Stimulated activated effector memory CD8-positive, alpha-beta T cell treated with anti-CD3 and anti-CD28 coated beads, Interleukin-12 subunit alpha, Interleukin-12 subunit beta, amount 100 ng/mL, for 72 hours (primary cell): ENCODE results near the gene GHR.
"Not testable (repeated sequence)": the region's sequence is repeated elsewhere in the genome, so short reads cannot be mapped to it uniquely, and the experiment has no call there.

ENCODE experiments used
- ATAC-seq: fragments of 150-1000 bp; cut with Tn5 transposase; 2 replicates; pipeline ENCODE4 v1.10.0; 2021
- DNase-seq, 2 donors: peaks; one replicate each; pipeline ENCODE4 v3.0.0; 2021 to 2022; ENCODE audit warnings: low spot score in 2 of 2
- H3K27ac Mint-ChIP-seq: one replicate; pipeline ENCODE4 v1.8.0; 2022; ENCODE audit warnings: mild to moderate bottlenecking, mixed read lengths
- H3K36me3 Mint-ChIP-seq: one replicate; pipeline ENCODE4 v1.8.0; 2022; ENCODE audit warnings: mild to moderate bottlenecking, mixed read lengths
- H3K4me1 Mint-ChIP-seq: one replicate; pipeline ENCODE4 v1.8.0; 2022; ENCODE audit warnings: mixed read lengths
- H3K4me3 Mint-ChIP-seq: one replicate; pipeline ENCODE4 v1.8.0; 2022; ENCODE audit warnings: mild to moderate bottlenecking, mixed read lengths
- H3K9me3 Mint-ChIP-seq: one replicate; pipeline ENCODE4 v1.8.0; 2022; ENCODE audit warnings: mixed read lengths

Gene GHR

GRCh38 chr5:42677156-42677842 lies 254.1 kb downstream of the GHR start:
- DNase-seq (no peak), ATAC-seq (no peak)
- H3K36me3 Mint-ChIP-seq, result no peaks in the 10 kb centered on the region
- H3K4me3 Mint-ChIP-seq, result no peak overlapping the region
- no peaks in the 10 kb centered on the region for H3K9me3 Mint-ChIP-seq
- no peak overlapping the region for H3K27ac Mint-ChIP-seq
- H3K4me1 Mint-ChIP-seq, result no peaks in the 10 kb centered on the region

GRCh38 chr5:42680046-42680445 lies 256.8 kb downstream of the GHR start:
- ATAC-seq (no peak), DNase-seq (no peak)
- no peaks in the 10 kb centered on the region for H3K4me1 Mint-ChIP-seq
- no peak overlapping the region for H3K27ac Mint-ChIP-seq
- no peaks in the 10 kb centered on the region for H3K36me3 Mint-ChIP-seq
- H3K9me3 Mint-ChIP-seq, result peaks cover 3% of the 10 kb centered on the region
- no peak overlapping the region for H3K4me3 Mint-ChIP-seq

- H3K4me1 Mint-ChIP-seq, H3K27ac Mint-ChIP-seq, ATAC-seq: not testable (repeated sequence)
Observed at GRCh38 chr5:42685078-42685477, 261.8 kb downstream of the GHR start.

GRCh38 chr5:42689391-42689790 lies 266.2 kb downstream of the GHR start:
- Mint-ChIP-seq H3K4me1 (no peaks in the 10 kb centered on the region), H3K4me3 (no peak overlapping the region), H3K36me3 (no peaks in the 10 kb centered on the region), H3K9me3 (no peaks in the 10 kb centered on the region), H3K27ac (no peak overlapping the region)
- DNase-seq (no peak), ATAC-seq (no peak)

More at GRCh38 chr5:42685078-42685477, 261.8 kb downstream of the GHR start:
- not testable (repeated sequence) for H3K9me3 Mint-ChIP-seq, H3K36me3 Mint-ChIP-seq, H3K4me3 Mint-ChIP-seq, DNase-seq

GRCh38 chr5:42691413-42691937 lies 268.2 kb downstream of the GHR start:
- H3K27ac Mint-ChIP-seq, result no peak overlapping the region
- no peak for DNase-seq
- no peaks in the 10 kb centered on the region for H3K4me1 Mint-ChIP-seq
- no peaks in the 10 kb centered on the region for H3K9me3 Mint-ChIP-seq
- H3K36me3 Mint-ChIP-seq, result no peaks in the 10 kb centered on the region
- peak; percentile 57 for ATAC-seq
- no peak overlapping the region for H3K4me3 Mint-ChIP-seq

GRCh38 chr5:42701351-42702059 lies 278.3 kb downstream of the GHR start:
- DNase-seq, result no peak
- Mint-ChIP-seq H3K4me3 (no peak overlapping the region), H3K36me3 (no peaks in the 10 kb centered on the region), H3K4me1 (no peaks in the 10 kb centered on the region), H3K9me3 (peaks cover 3% of the 10 kb centered on the region), H3K27ac (no peak overlapping the region)
- ATAC-seq, result no peak

GRCh38 chr5:42703238-42703637 lies 280.0 kb downstream of the GHR start:
- Mint-ChIP-seq H3K27ac (no peak overlapping the region), H3K4me1 (no peaks in the 10 kb centered on the region), H3K36me3 (no peaks in the 10 kb centered on the region), H3K9me3 (peaks cover 3% of the 10 kb centered on the region), H3K4me3 (no peak overlapping the region)
- ATAC-seq (no peak), DNase-seq (no peak)

- Mint-ChIP-seq H3K9me3 (no peaks in the 10 kb centered on the region), H3K4me1 (peaks cover 17% of the 10 kb centered on the region), H3K36me3 (no peaks in the 10 kb centered on the region), H3K4me3 (no peak overlapping the region), H3K27ac (no peak overlapping the region)
- DNase-seq (no peak), ATAC-seq (no peak)
Observed at GRCh38 chr5:42715785-42716184, 292.5 kb downstream of the GHR start.

- no peak overlapping the region for H3K27ac Mint-ChIP-seq
- H3K36me3 Mint-ChIP-seq, result no peaks in the 10 kb centered on the region
- H3K9me3 Mint-ChIP-seq, result no peaks in the 10 kb centered on the region
- peak; percentile 98 for ATAC-seq
- DNase-seq, result peak in 1 of 2 donors; percentile 5
- H3K4me3 Mint-ChIP-seq, result no peak overlapping the region
- H3K4me1 Mint-ChIP-seq, result peaks cover 17% of the 10 kb centered on the region
Observed at GRCh38 chr5:42718591-42718990, 295.4 kb downstream of the GHR start.

GRCh38 chr5:42719034-42719433 lies 295.8 kb downstream of the GHR start:
- H3K4me3 Mint-ChIP-seq, result no peak overlapping the region
- no peak overlapping the region for H3K27ac Mint-ChIP-seq
- H3K4me1 Mint-ChIP-seq, result peaks cover 17% of the 10 kb centered on the region
- no peaks in the 10 kb centered on the region for H3K36me3 Mint-ChIP-seq
- no peaks in the 10 kb centered on the region for H3K9me3 Mint-ChIP-seq
- DNase-seq (no peak), ATAC-seq (peak; percentile 58)

- H3K4me1 Mint-ChIP-seq, result peaks cover 17% of the 10 kb centered on the region
- ATAC-seq (no peak), DNase-seq (no peak)
- no peak overlapping the region for H3K4me3 Mint-ChIP-seq
- no peaks in the 10 kb centered on the region for H3K36me3 Mint-ChIP-seq
- no peak overlapping the region for H3K27ac Mint-ChIP-seq
- H3K9me3 Mint-ChIP-seq, result no peaks in the 10 kb centered on the region
Observed at GRCh38 chr5:42720251-42720650, 297.0 kb downstream of the GHR start.

GRCh38 chr5:42721484-42721883 lies 298.2 kb downstream of the GHR start:
- DNase-seq (no peak), ATAC-seq (no peak)
- Mint-ChIP-seq H3K36me3 (no peaks in the 10 kb centered on the region), H3K4me3 (no peak overlapping the region), H3K4me1 (peaks cover 17% of the 10 kb centered on the region), H3K27ac (no peak overlapping the region), H3K9me3 (no peaks in the 10 kb centered on the region)

GRCh38 chr5:42734531-42735058 lies 311.4 kb downstream of the GHR start:
- H3K4me1 Mint-ChIP-seq, H3K27ac Mint-ChIP-seq, H3K36me3 Mint-ChIP-seq, DNase-seq, H3K9me3 Mint-ChIP-seq, H3K4me3 Mint-ChIP-seq, ATAC-seq: not testable (repeated sequence)

- Mint-ChIP-seq H3K27ac (no peak overlapping the region), H3K36me3 (no peaks in the 10 kb centered on the region), H3K4me1 (no peaks in the 10 kb centered on the region), H3K4me3 (no peak overlapping the region), H3K9me3 (no peaks in the 10 kb centered on the region)
- ATAC-seq (no peak), DNase-seq (no peak)
Observed at GRCh38 chr5:42740920-42741319, 317.7 kb downstream of the GHR start.

- Mint-ChIP-seq H3K9me3 (no peaks in the 10 kb centered on the region), H3K27ac (no peak overlapping the region), H3K36me3 (no peaks in the 10 kb centered on the region), H3K4me1 (peaks cover 13% of the 10 kb centered on the region), H3K4me3 (no peak overlapping the region)
- DNase-seq (no peak), ATAC-seq (no peak)
Observed at GRCh38 chr5:42745426-42745825, 322.2 kb downstream of the GHR start.

- no peak for ATAC-seq
- H3K27ac Mint-ChIP-seq, result no peak overlapping the region
Observed at GRCh38 chr5:42745856-42746255, 322.6 kb downstream of the GHR start.

More at GRCh38 chr5:42745856-42746255, 322.6 kb downstream of the GHR start:
- no peak overlapping the region for H3K4me3 Mint-ChIP-seq
- no peak for DNase-seq
- H3K9me3 Mint-ChIP-seq, result no peaks in the 10 kb centered on the region
- H3K36me3 Mint-ChIP-seq, result no peaks in the 10 kb centered on the region
- peaks cover 13% of the 10 kb centered on the region for H3K4me1 Mint-ChIP-seq
